DOHH2 (cell line): Measurements from ENCODE around the gene PTCD3.

ENCODE experiments used
- EZH2phosphoT487 ChIP-seq: fragments of 200-600 bp; sonication (generic); IDR thresholded peaks from 2 replicates; pipeline ENCODE4 v1.6.1; 2017; ENCODE audit warnings: borderline replicate concordance, mild to moderate bottlenecking, antibody characterized with exemption, low read length, moderate library complexity, mixed read lengths
- TF ChIP-seq, protein P1 (sequence below): fragments of 200-600 bp; sonication (generic); IDR thresholded peaks from one replicate; pipeline ENCODE4 v1.5.1; 2014; ENCODE audit warnings: antibody characterized with exemption, mild to moderate bottlenecking, low read depth, low read length; ENCODE audit not compliant: poor library complexity, severe bottlenecking

DNA sequence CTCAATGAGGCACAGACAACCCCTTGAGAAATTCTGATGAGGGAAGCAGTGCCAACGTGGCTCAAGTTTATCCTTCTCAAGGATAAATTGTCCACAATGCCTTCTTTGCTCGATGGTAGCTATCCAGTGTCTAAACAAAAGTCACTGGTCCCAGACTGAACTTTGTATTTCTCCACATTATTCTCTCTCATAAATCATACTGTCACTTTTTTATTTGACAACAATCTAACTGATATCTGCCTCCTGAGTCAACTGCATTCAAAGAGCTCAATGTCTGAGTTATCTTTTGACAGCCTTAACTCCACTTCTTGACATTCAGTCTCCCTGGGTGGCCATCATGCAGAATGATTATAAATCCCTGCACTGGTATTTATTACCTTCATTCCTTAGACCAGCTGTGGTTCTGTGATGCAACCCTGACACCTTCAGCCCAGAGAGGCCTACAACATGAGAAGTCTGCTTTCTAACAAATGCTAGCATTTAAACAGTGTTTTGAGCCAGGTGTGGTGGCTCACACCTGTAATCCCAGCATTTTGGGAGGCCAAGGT lies 51.0 kb downstream of the PTCD3 start:
- TF ChIP-seq, protein P1, sequence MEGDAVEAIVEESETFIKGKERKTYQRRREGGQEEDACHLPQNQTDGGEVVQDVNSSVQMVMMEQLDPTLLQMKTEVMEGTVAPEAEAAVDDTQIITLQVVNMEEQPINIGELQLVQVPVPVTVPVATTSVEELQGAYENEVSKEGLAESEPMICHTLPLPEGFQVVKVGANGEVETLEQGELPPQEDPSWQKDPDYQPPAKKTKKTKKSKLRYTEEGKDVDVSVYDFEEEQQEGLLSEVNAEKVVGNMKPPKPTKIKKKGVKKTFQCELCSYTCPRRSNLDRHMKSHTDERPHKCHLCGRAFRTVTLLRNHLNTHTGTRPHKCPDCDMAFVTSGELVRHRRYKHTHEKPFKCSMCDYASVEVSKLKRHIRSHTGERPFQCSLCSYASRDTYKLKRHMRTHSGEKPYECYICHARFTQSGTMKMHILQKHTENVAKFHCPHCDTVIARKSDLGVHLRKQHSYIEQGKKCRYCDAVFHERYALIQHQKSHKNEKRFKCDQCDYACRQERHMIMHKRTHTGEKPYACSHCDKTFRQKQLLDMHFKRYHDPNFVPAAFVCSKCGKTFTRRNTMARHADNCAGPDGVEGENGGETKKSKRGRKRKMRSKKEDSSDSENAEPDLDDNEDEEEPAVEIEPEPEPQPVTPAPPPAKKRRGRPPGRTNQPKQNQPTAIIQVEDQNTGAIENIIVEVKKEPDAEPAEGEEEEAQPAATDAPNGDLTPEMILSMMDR = no peak
- TF ChIP-seq EZH2phosphoT487 = no peak
